Mesenchymal stem cell (in vitro differentiated cells and primary cell): ENCODE data around the gene MAP3K4.
A peak's percentile ranks its signal among the peaks of the same experiment; 100 is the strongest.
"Not testable (repeated sequence)": the region's sequence is repeated elsewhere in the genome, so short reads cannot be mapped to it uniquely, and the experiment has no call there.

Experiments
- DNase-seq: peaks from one replicate; pipeline ENCODE4 v3.0.0-alpha.2; 2013
- H2AFZ ChIP-seq: one replicate; pipeline ENCODE4 v1.6.1; 2013; ENCODE audit warnings: low read depth, mild to moderate bottlenecking, control low read depth, inconsistent platforms, low read length, moderate library complexity
- H2AK5ac ChIP-seq: 2 replicates; pipeline ENCODE4 v1.6.1; 2013; ENCODE audit warnings: low read length, moderate library complexity, mild to moderate bottlenecking, inconsistent platforms; ENCODE audit not compliant: severe bottlenecking
- H2BK120ac ChIP-seq: one replicate; pipeline ENCODE4 v1.6.1; 2013; ENCODE audit warnings: low read depth, mild to moderate bottlenecking, inconsistent platforms, low read length, moderate library complexity
- H2BK12ac ChIP-seq, 2 experiments: one replicate each; pipeline ENCODE4 v1.6.1; 2013; ENCODE audit warnings: inconsistent platforms in 2 of 2, low read length in 2 of 2, mild to moderate bottlenecking in 2 of 2, moderate library complexity in 2 of 2, control low read depth in 1 of 2
- H2BK15ac ChIP-seq: one replicate; pipeline ENCODE4 v1.6.1; 2013; ENCODE audit warnings: mild to moderate bottlenecking, low read depth, inconsistent platforms; ENCODE audit not compliant: poor library complexity, severe bottlenecking
- H2BK5ac ChIP-seq: 2 replicates; pipeline ENCODE4 v1.6.1; 2013; ENCODE audit warnings: low read depth, mild to moderate bottlenecking, low read length, control low read depth, inconsistent platforms; ENCODE audit not compliant: poor library complexity, severe bottlenecking
- H3K14ac ChIP-seq, 2 experiments: one replicate each; pipeline ENCODE4 v1.6.1; 2013; ENCODE audit warnings: inconsistent platforms in 2 of 2, low read length in 2 of 2, control low read depth in 1 of 2, mild to moderate bottlenecking in 1 of 2, moderate library complexity in 1 of 2
- H3K18ac ChIP-seq, 2 experiments: one replicate each; pipeline ENCODE4 v1.6.1; 2013; ENCODE audit warnings: inconsistent platforms in 2 of 2, low read length in 2 of 2, control low read depth in 1 of 2, low read depth in 1 of 2, mild to moderate bottlenecking in 1 of 2
- H3K23ac ChIP-seq, 2 experiments: one replicate each; pipeline ENCODE4 v1.6.1; 2013; ENCODE audit warnings: inconsistent platforms in 2 of 2, low read length in 2 of 2, mild to moderate bottlenecking in 2 of 2, moderate library complexity in 2 of 2, control low read depth in 1 of 2
- H3K27ac ChIP-seq: 2 replicates; pipeline ENCODE4 v1.5.1; 2013; ENCODE audit warnings: mild to moderate bottlenecking, moderate library complexity, low read length, control low read depth, inconsistent platforms; ENCODE audit not compliant: poor library complexity, severe bottlenecking
- H3K27me3 ChIP-seq, 2 experiments: 2 replicates each; pipeline versions ENCODE4 v1.6.1 to v1.7.0; 2013; ENCODE audit warnings: low read length in 2 of 2, mild to moderate bottlenecking in 2 of 2, moderate library complexity in 2 of 2, control low read depth in 1 of 2, inconsistent platforms in 1 of 2; ENCODE audit not compliant: control insufficient read depth in 1 of 2, insufficient read depth in 1 of 2
- H3K36me3 ChIP-seq, 2 experiments: 2 replicates each; pipeline versions ENCODE4 v1.6.1 to v1.7.0; 2013; ENCODE audit warnings: low read length in 2 of 2, control low read depth in 1 of 2, inconsistent platforms in 1 of 2, low read depth in 1 of 2, mild to moderate bottlenecking in 1 of 2; ENCODE audit not compliant: insufficient read depth in 2 of 2, control insufficient read depth in 1 of 2
- H3K4ac ChIP-seq, 2 experiments: one replicate each; pipeline ENCODE4 v1.6.1; 2013; ENCODE audit warnings: inconsistent platforms in 2 of 2, low read length in 2 of 2, mild to moderate bottlenecking in 2 of 2, moderate library complexity in 2 of 2, control low read depth in 1 of 2, low read depth in 1 of 2
- H3K4me1 ChIP-seq: 2 replicates; pipeline ENCODE4 v1.6.1; 2013; ENCODE audit warnings: low read depth, low read length, control low read depth; ENCODE audit not compliant: control insufficient read depth, insufficient read depth
- H3K4me2 ChIP-seq: 2 replicates; pipeline ENCODE4 v1.6.1; 2013; ENCODE audit warnings: low read length, mild to moderate bottlenecking, inconsistent platforms; ENCODE audit not compliant: poor library complexity, severe bottlenecking
- H3K4me3 ChIP-seq, 2 experiments: 2 replicates each; pipeline versions ENCODE4 v1.5.1 to v1.7.0; 2013; ENCODE audit warnings: low read length in 2 of 2, mild to moderate bottlenecking in 2 of 2, control low read depth in 1 of 2, low read depth in 1 of 2; ENCODE audit not compliant: insufficient read depth in 1 of 2
- H3K79me1 ChIP-seq: replicated peaks from 2 replicates; pipeline ENCODE4 v1.6.1; 2013; ENCODE audit warnings: mild to moderate bottlenecking, control low read depth, low read length, inconsistent platforms; ENCODE audit not compliant: poor library complexity, severe bottlenecking
- H3K9ac ChIP-seq: 2 replicates; pipeline ENCODE4 v1.7.0; 2013; ENCODE audit warnings: mild to moderate bottlenecking, low read length, moderate library complexity
- H3K9me3 ChIP-seq: 2 replicates; pipeline ENCODE4 v1.7.0; 2013; ENCODE audit warnings: mild to moderate bottlenecking, low read length; ENCODE audit not compliant: control insufficient read depth
- H4K8ac ChIP-seq: one replicate; pipeline ENCODE4 v1.6.1; 2013; ENCODE audit warnings: inconsistent platforms, mild to moderate bottlenecking, low read length, moderate library complexity
- H4K91ac ChIP-seq: one replicate; pipeline ENCODE4 v1.6.1; 2013; ENCODE audit warnings: mild to moderate bottlenecking, low read length, inconsistent platforms
- WGBS: methylation state at CpG from one replicate; pipeline ENCODE4 v1.1.7; 2013; ENCODE audit warnings: mixed read lengths; 5-methylcytosine and 5-hydroxymethylcytosine counted together

The MAP3K4 gene

GRCh38 chr6:160972594-160972993 is 19.0 kb upstream of the MAP3K4 start:
- Histone ChIP-seq H3K9ac (peak overlapping the region; percentile 84), H4K8ac (peak overlapping the region; percentile 84), H3K4ac (peak overlapping the region; percentile 53 to 71), H3K18ac (peak overlapping the region; percentile 40 to 92), H2BK12ac (peak overlapping the region; percentile 90 to 94), H4K91ac (peak overlapping the region; percentile 96), H2BK15ac (peak overlapping the region; percentile 93), H2BK120ac (peak overlapping the region; percentile 71)
- not testable (repeated sequence) for H3K23ac ChIP-seq, H2AK5ac ChIP-seq, H2AFZ ChIP-seq, H3K4me2 ChIP-seq, H3K9me3 ChIP-seq, DNase-seq, H3K36me3 ChIP-seq, H3K79me1 ChIP-seq, H3K27me3 ChIP-seq, H3K27ac ChIP-seq, H2BK5ac ChIP-seq, H3K4me3 ChIP-seq, H3K14ac ChIP-seq, H3K4me1 ChIP-seq
- 88% methylated on average over 9 of the region's 16 CpGs for WGBS

DNA sequence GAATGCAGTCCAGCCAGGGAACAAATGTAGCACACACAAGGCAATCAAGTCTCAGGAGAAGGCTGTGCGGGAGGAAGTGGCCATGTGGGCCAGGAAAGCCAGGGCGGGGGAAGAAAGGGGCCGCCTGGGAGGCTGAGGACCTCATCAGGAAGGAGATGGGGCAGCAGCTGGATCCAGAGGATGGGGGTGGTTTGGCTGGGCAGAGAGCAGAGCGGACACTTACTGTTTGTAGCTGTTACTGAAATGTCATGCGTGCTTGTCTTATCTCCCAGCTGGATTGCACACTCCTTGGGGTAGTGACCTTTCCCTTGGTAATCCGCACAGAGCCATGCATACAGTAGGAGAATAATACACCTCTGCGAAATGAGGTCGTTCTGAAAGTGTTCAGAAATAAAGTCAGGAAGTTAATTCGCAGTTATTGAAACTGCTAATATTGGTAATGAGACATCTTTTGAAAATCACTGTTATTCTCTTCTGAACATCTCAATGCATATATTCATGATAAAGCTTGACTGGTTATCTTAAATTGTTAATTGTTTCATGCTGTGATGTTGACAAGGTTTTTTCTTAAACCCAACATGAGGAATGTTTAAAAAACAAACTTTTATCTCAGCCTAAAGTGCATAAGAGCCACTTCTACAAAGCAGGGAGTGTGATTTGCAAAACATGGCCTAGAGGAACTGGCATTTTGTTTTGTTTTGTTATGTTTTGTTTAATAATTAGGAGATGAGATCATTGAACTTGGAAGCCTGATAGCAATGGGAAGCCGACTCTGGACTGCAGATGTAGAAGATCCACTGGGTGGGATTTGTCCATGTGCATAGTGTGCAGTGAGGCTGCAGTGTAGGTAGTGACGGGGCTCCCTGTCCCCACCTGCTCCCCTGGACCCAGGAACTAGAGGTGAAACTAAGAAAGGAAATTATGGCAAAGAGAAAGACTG is 18.0 kb upstream of the MAP3K4 start:
- no peak overlapping the region for H2AFZ ChIP-seq
- peak overlapping the region; percentile 23 for H2BK15ac ChIP-seq

GRCh38 chr6:160974304-160974771 is 17.2 kb upstream of the MAP3K4 start:
- Histone ChIP-seq H3K27ac (no peak overlapping the region), H4K8ac (no peak overlapping the region), H3K9ac (peak overlapping the region; percentile 84), H3K18ac (no peak overlapping the region), H3K23ac (no peak overlapping the region), H4K91ac (no peak overlapping the region), H3K4me3 (peak overlapping the region in 1 of 2 experiments; percentile 38), H3K79me1 (no peaks in the 10 kb centered on the region), H3K4me1 (peaks cover 9% of the 10 kb centered on the region), H3K9me3 (no peaks in the 10 kb centered on the region), H2BK12ac (peak overlapping the region in 1 of 2 experiments; percentile 87), H3K27me3 (no peaks in the 10 kb centered on the region), H3K36me3 (no peaks in the 10 kb centered on the region), H2BK15ac (no peak overlapping the region), H2AFZ (no peak overlapping the region), H3K4me2 (no peak overlapping the region), H2AK5ac (no peak overlapping the region), H2BK120ac (no peak overlapping the region), H3K4ac (no peak overlapping the region), H2BK5ac (no peak overlapping the region), H3K14ac (no peak overlapping the region)
- WGBS = 4% methylated on average over 6 of the region's 9 CpGs
- DNase-seq = peak; percentile 90

More for the DNA sequence above, 18.0 kb upstream of the MAP3K4 start:
- peaks cover 9% of the 10 kb centered on the region for H3K4me1 ChIP-seq
- no peaks in the 10 kb centered on the region for H3K79me1 ChIP-seq
- peak overlapping the region; percentile 55 to 92 for H3K18ac ChIP-seq
- H3K27me3 ChIP-seq = no peaks in the 10 kb centered on the region
- peak overlapping the region; percentile 71 for H2BK120ac ChIP-seq
- H2BK12ac ChIP-seq = peak overlapping the region; percentile 23 to 94
- no peaks in the 10 kb centered on the region for H3K36me3 ChIP-seq
- H3K23ac ChIP-seq = no peak overlapping the region
- no peak overlapping the region for H3K4me2 ChIP-seq
- peak overlapping the region; percentile 13 for H3K27ac ChIP-seq
- WGBS = 42% methylated on average over 11 of the region's 11 CpGs
- peak overlapping the region; percentile 96 for H4K91ac ChIP-seq
- no peak overlapping the region for H3K14ac ChIP-seq
- peak overlapping the region in 1 of 2 experiments; percentile 38 for H3K4me3 ChIP-seq
- DNase-seq = peak; percentile 78
- H3K4ac ChIP-seq = peak overlapping the region in 1 of 2 experiments; percentile 6
- no peaks in the 10 kb centered on the region for H3K9me3 ChIP-seq
- peak overlapping the region; percentile 84 for H3K9ac ChIP-seq
- peak overlapping the region; percentile 87 for H4K8ac ChIP-seq
- no peak overlapping the region for H2AK5ac ChIP-seq
- H2BK5ac ChIP-seq = no peak overlapping the region

DNA sequence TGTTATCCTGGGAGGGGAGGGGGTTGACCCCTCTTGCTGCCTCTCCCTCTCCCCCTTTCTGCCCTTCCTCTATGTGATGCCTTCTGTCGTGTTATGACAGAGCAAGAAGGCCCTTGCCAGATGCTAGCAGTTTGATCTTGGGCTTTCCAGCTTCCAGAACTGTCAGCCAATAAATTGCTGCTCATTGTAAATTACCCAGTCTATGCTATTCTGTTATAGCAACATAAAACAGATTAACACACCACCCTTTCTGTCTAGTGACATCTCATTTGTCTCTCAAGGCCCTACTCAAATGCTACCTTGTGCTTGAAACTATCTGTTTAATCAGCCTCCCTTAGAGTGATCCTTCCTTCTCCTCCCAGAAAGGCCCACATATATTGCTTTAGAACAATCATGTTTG is 16.4 kb upstream of the MAP3K4 start:
- WGBS = 41% methylated on average over 1 of the region's 1 CpG
- Histone ChIP-seq H3K14ac (no peak overlapping the region), H3K9ac (peak overlapping the region; percentile 84), H2BK15ac (peak overlapping the region; percentile 31), H3K23ac (no peak overlapping the region), H3K79me1 (no peaks in the 10 kb centered on the region), H3K36me3 (no peaks in the 10 kb centered on the region), H3K4me3 (peak overlapping the region in 1 of 2 experiments; percentile 22), H2BK5ac (no peak overlapping the region), H2BK12ac (no peak overlapping the region), H2AFZ (no peak overlapping the region), H3K27me3 (no peaks in the 10 kb centered on the region), H3K9me3 (no peaks in the 10 kb centered on the region), H3K4me1 (peaks cover 9% of the 10 kb centered on the region), H3K27ac (no peak overlapping the region), H4K91ac (no peak overlapping the region), H3K4me2 (no peak overlapping the region), H4K8ac (no peak overlapping the region), H3K4ac (no peak overlapping the region), H3K18ac (peak overlapping the region in 1 of 2 experiments; percentile 22), H2AK5ac (no peak overlapping the region), H2BK120ac (no peak overlapping the region)
- DNase-seq = no peak
